C4-2B (cell line): ENCODE results near the gene NCOA1.

ENCODE experiments used
- ZFX ChIP-seq: fragments of 450-650 bp; IDR thresholded peaks from 2 replicates; pipeline ENCODE4 v1.6.1; 2017
- TF ChIP-seq, protein P1 (sequence below): fragments of 450-650 bp; conservative IDR thresholded peaks from 2 replicates; pipeline ENCODE4 v1.5.1; 2017; ENCODE audit warnings: mild to moderate bottlenecking

DNA sequence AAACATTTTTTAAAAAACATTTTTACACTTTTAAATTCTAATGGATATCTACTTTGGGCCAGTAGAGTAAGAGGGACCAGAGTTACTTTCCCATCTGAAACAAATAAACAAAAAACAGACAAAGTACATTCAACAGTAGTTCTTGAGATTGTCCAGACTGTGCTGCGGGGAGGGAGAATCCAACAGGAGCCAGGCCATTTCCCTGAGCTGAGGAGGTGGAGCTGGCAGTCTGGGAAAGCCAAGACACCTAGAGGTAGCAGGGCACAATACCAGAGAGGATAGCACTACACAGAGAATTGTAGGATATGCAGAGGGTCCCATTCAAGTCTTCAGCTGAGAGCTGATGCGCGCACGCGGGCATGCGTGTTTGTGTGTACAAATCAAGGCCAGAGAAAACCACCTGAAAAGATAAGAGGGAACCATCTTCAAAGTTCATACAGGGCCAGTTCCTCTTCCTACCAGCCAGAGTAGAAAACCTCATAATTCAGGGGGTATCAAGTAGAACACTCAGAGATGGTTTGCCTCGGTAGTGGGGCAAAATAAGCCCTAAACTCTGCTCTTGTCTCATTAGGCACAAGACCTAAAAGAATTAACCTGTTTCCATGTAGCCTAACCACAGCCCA lies 258.1 kb downstream of the NCOA1 start:
- TF ChIP-seq, protein P1, sequence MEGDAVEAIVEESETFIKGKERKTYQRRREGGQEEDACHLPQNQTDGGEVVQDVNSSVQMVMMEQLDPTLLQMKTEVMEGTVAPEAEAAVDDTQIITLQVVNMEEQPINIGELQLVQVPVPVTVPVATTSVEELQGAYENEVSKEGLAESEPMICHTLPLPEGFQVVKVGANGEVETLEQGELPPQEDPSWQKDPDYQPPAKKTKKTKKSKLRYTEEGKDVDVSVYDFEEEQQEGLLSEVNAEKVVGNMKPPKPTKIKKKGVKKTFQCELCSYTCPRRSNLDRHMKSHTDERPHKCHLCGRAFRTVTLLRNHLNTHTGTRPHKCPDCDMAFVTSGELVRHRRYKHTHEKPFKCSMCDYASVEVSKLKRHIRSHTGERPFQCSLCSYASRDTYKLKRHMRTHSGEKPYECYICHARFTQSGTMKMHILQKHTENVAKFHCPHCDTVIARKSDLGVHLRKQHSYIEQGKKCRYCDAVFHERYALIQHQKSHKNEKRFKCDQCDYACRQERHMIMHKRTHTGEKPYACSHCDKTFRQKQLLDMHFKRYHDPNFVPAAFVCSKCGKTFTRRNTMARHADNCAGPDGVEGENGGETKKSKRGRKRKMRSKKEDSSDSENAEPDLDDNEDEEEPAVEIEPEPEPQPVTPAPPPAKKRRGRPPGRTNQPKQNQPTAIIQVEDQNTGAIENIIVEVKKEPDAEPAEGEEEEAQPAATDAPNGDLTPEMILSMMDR = no peak
- no peak for TF ChIP-seq ZFX
